Keratinocyte (primary cell): Measurements from ENCODE around the gene SURF1. TPM values are rescaled to one million over a fixed set of nuclear protein-coding genes. Genes with fewer than 3 reads are reported as not detected.

Experiments used
- DNase-seq: peaks from one replicate; pipeline ENCODE4 v3.0.0-alpha.2; 2011; ENCODE audit warnings: low read depth, missing footprints, low spot score
- FAIRE-seq: peaks from 2 replicates; lab custom pipeline; 2011; peaks lifted over from hg19 to GRCh38; lab: Jason Lieb, UNC
- H2AFZ ChIP-seq: 2 replicates; pipeline ENCODE4 v1.6.0; 2012; ENCODE audit warnings: low read length, control low read depth, inconsistent platforms; ENCODE audit not compliant: control insufficient read depth
- H3K27ac ChIP-seq: 2 replicates; pipeline ENCODE4 v1.5.1; 2011; ENCODE audit warnings: low read length; ENCODE audit not compliant: control insufficient read depth, insufficient read depth
- H3K27me3 ChIP-seq: 3 replicates; pipeline ENCODE4 v1.6.0; 2011; ENCODE audit warnings: low read length; ENCODE audit not compliant: control insufficient read depth, insufficient read depth; ENCODE audit errors: extremely low read depth
- H3K36me3 ChIP-seq, 2 experiments: 2 replicates in 1 of 2; 3 replicates in 1 of 2; pipeline ENCODE4 v1.5.1; 2011; ENCODE audit warnings: low read length in 2 of 2, mild to moderate bottlenecking in 1 of 2; ENCODE audit not compliant: control insufficient read depth in 2 of 2, insufficient read depth in 2 of 2; ENCODE audit errors: extremely low read depth in 1 of 2
- H3K4me1 ChIP-seq: 3 replicates; pipeline ENCODE4 v1.5.1; 2011; ENCODE audit warnings: low read length; ENCODE audit not compliant: control insufficient read depth, insufficient read depth; ENCODE audit errors: extremely low read depth
- H3K4me2 ChIP-seq: 3 replicates; pipeline ENCODE4 v1.6.0; 2011; ENCODE audit warnings: low read depth, low read length; ENCODE audit not compliant: control insufficient read depth, insufficient read depth; ENCODE audit errors: extremely low read depth
- H3K4me3 ChIP-seq, 3 experiments: fragments of 200-600 bp in 1 of 3; sonication (generic) in 1 of 3; 2 replicates in 2 of 3; 3 replicates in 1 of 3; pipeline ENCODE4 v1.5.1; 2011 to 2016; ENCODE audit warnings: low read length in 3 of 3, mild to moderate bottlenecking in 3 of 3, control low read depth in 2 of 3, inconsistent platforms in 1 of 3, low read depth in 1 of 3, mixed read lengths in 1 of 3, mixed run types in 1 of 3, moderate library complexity in 1 of 3; ENCODE audit not compliant: control insufficient read depth in 2 of 3, insufficient read depth in 2 of 3; ENCODE audit errors: extremely low read depth in 1 of 3
- H3K79me2 ChIP-seq: 2 replicates; pipeline ENCODE4 v1.6.0; 2012; ENCODE audit warnings: low read length; ENCODE audit not compliant: control insufficient read depth, insufficient read depth
- H3K9ac ChIP-seq: 3 replicates; pipeline ENCODE4 v1.6.0; 2011; ENCODE audit warnings: low read length; ENCODE audit not compliant: control insufficient read depth, insufficient read depth; ENCODE audit errors: extremely low read depth
- H3K9me1 ChIP-seq: 3 replicates; pipeline ENCODE4 v1.6.0; 2011; ENCODE audit warnings: low read length; ENCODE audit not compliant: control insufficient read depth, insufficient read depth; ENCODE audit errors: extremely low read depth
- H3K9me3 ChIP-seq: 2 replicates; pipeline ENCODE4 v1.5.1; 2012; ENCODE audit warnings: low read depth, low read length; ENCODE audit not compliant: control insufficient read depth
- H4K20me1 ChIP-seq: 3 replicates; pipeline ENCODE4 v1.6.0; 2011; ENCODE audit warnings: low read length; ENCODE audit not compliant: control insufficient read depth, insufficient read depth; ENCODE audit errors: extremely low read depth
- CTCF ChIP-seq, 3 experiments: IDR thresholded peaks in 1 of 3; conservative IDR thresholded peaks in 1 of 3; optimal IDR thresholded peaks in 1 of 3; 2 replicates in 2 of 3; 3 replicates in 1 of 3; pipeline versions ENCODE3 to v1.5.1; 2011; ENCODE audit warnings: low read length in 3 of 3, mild to moderate bottlenecking in 3 of 3, moderate library complexity in 2 of 3, control low read depth in 1 of 3, inconsistent platforms in 1 of 3; ENCODE audit not compliant: insufficient read depth in 2 of 3; ENCODE audit errors: extremely low read depth in 1 of 3
- EZH2 ChIP-seq: IDR thresholded peaks from one replicate; pipeline ENCODE4 v1.6.1; 2012; ENCODE audit warnings: inconsistent platforms, mild to moderate bottlenecking, low read length, moderate library complexity
- dilution Hi-C: fragments of 300-500 bp; cut with MboI; formaldehyde crosslinking; loops from one replicate; pipeline ENCODE4 v1.7.0; 2020; ENCODE audit warnings: low sequenced_read_pairs; ENCODE audit not compliant: extremely low pct_ligation_motif_present
- polyA plus RNA-seq, 5 experiments: library from polyadenylated mRNA; depleted of rRNA in 3 of 5; stranded (reverse) in 3 of 5; stranded (forward) in 1 of 5; unstranded in 1 of 5; fragments of >200 nt; gene quantifications; 1 replicate in 1 of 5; 2 replicates in 3 of 5; 3 replicates in 1 of 5; pipeline versions ENCODE4 v1.2.1 to v1.2.3, GENCODE V29; 2011 to 2012; ENCODE audit warnings: missing spikeins in 2 of 5, low read depth in 1 of 5, low replicate concordance in 1 of 5

The SURF1 gene
- polyA plus RNA-seq, 1 donor (not counting 4 experiments of a cell fraction or from before 2014, with no cell fraction given) = 31.1 TPM

GRCh38 chr9:133357656-133358055 lies 1.4 kb upstream of the SURF1 start:
- H3K27ac ChIP-seq = no peak overlapping the region
- H3K27me3 ChIP-seq = no peaks in the 10 kb centered on the region
- no peak for TF ChIP-seq EZH2
- TF ChIP-seq CTCF (optimal IDR thresholded peaks at IDR 0.05 in 1 of 3, IDR thresholded peaks at IDR 0.05 in 1 of 3, conservative IDR thresholded peaks at IDR 0.05 in 1 of 3; ENCODE audit: extremely low read depth in 1 of 3, insufficient read depth in 2 of 3, low read length in 3 of 3) = no peak
- DNase-seq (no peak), FAIRE-seq (no peak)
- peak overlapping the region; percentile 90 for H3K4me2 ChIP-seq
- no peaks in the 10 kb centered on the region for H4K20me1 ChIP-seq
- no peaks in the 10 kb centered on the region for H3K9me1 ChIP-seq
- peaks cover 30% of the 10 kb centered on the region for H3K4me1 ChIP-seq
- dilution Hi-C loops = no loop called here
- no peaks in the 10 kb centered on the region for H3K9me3 ChIP-seq
- H3K4me3 ChIP-seq = peak overlapping the region in 2 of 3 experiments; percentile 79 to 83
- peak overlapping the region; percentile 69 for H3K9ac ChIP-seq
- H3K79me2 ChIP-seq = peaks cover 33% of the 10 kb centered on the region
- H3K36me3 ChIP-seq = peaks cover 24 to 26% of the 10 kb centered on the region in 2 experiments
- no peak overlapping the region for H2AFZ ChIP-seq

- no peak for TF ChIP-seq EZH2
- TF ChIP-seq CTCF (optimal IDR thresholded peaks at IDR 0.05 in 1 of 3, IDR thresholded peaks at IDR 0.05 in 1 of 3, conservative IDR thresholded peaks at IDR 0.05 in 1 of 3; ENCODE audit: extremely low read depth in 1 of 3, insufficient read depth in 2 of 3, low read length in 3 of 3) = no peak
- H3K9me3 ChIP-seq = no peaks in the 10 kb centered on the region
- H3K36me3 ChIP-seq = peaks cover 28 to 29% of the 10 kb centered on the region in 2 experiments
- peaks cover 9% of the 10 kb centered on the region for H4K20me1 ChIP-seq
- H3K4me2 ChIP-seq = peak overlapping the region; percentile 68
- H3K4me3 ChIP-seq = peak overlapping the region; percentile 79 to 87 (median 83)
- no peak overlapping the region for H2AFZ ChIP-seq
- dilution Hi-C loops = no loop called here
- H3K79me2 ChIP-seq = peaks cover 33% of the 10 kb centered on the region
- H3K4me1 ChIP-seq = peaks cover 19% of the 10 kb centered on the region
- H3K27me3 ChIP-seq = no peaks in the 10 kb centered on the region
- peak overlapping the region; percentile 49 for H3K27ac ChIP-seq
- H3K9ac ChIP-seq = peak overlapping the region; percentile 80
- H3K9me1 ChIP-seq = no peaks in the 10 kb centered on the region
- DNase-seq = no peak
- no peak for FAIRE-seq
Measured at GRCh38 chr9:133355881-133356357, 368 bp downstream of the SURF1 start.
